Natural killer cell (primary cell): ENCODE measurements around the gene THRAP3. TPM values are rescaled to one million over a fixed set of nuclear protein-coding genes. Genes with fewer than 3 reads are reported as not detected.

ENCODE experiments used
- ATAC-seq, 3 donors: fragments of 150-1000 bp in 2 of 3; fragments of 200-7000 bp in 1 of 3; cut with Tn5 transposase; 1 replicate in 1 of 3; 2 replicates in 2 of 3; pipeline ENCODE4 v1.10.0; 2021; ENCODE audit warnings: mild to moderate bottlenecking in 2 of 3, moderate library complexity in 2 of 3
- DNase-seq, 2 donors: peaks; one replicate each; pipeline versions ENCODE4 v3.0.0 to v3.0.0-alpha.2; 2013 to 2021; ENCODE audit warnings: mixed read lengths in 1 of 2
- H3K27ac ChIP-seq: one replicate; pipeline ENCODE4 v1.5.1; 2013; ENCODE audit warnings: mild to moderate bottlenecking, low read length
- H3K27me3 ChIP-seq: one replicate; pipeline ENCODE4 v1.6.1; 2013; ENCODE audit warnings: low read length; ENCODE audit not compliant: control insufficient read depth, insufficient read depth
- H3K36me3 ChIP-seq: one replicate; pipeline ENCODE4 v1.6.1; 2013; ENCODE audit warnings: low read length; ENCODE audit not compliant: control insufficient read depth, insufficient read depth
- H3K4me1 ChIP-seq: one replicate; pipeline ENCODE4 v1.6.1; 2013; ENCODE audit warnings: low read length; ENCODE audit not compliant: control insufficient read depth, insufficient read depth
- H3K4me3 ChIP-seq: one replicate; pipeline ENCODE4 v1.5.1; 2013; ENCODE audit warnings: low read length
- H3K9me3 ChIP-seq: one replicate; pipeline ENCODE4 v1.6.1; 2013; ENCODE audit warnings: low read length; ENCODE audit not compliant: control insufficient read depth, insufficient read depth
- H3K27ac Mint-ChIP-seq, 2 donors: one replicate each; pipeline ENCODE4 v1.8.0; 2022; ENCODE audit warnings: mild to moderate bottlenecking in 2 of 2, mixed read lengths in 2 of 2, moderate library complexity in 1 of 2
- H3K27me3 Mint-ChIP-seq, 2 donors: one replicate each; pipeline ENCODE4 v1.8.0; 2022; ENCODE audit warnings: low read depth in 2 of 2, mixed read lengths in 2 of 2
- H3K36me3 Mint-ChIP-seq: one replicate; pipeline ENCODE4 v1.8.0; 2022; ENCODE audit warnings: mixed read lengths
- H3K4me1 Mint-ChIP-seq, 2 donors: one replicate each; pipeline ENCODE4 v1.8.0; 2022; ENCODE audit warnings: mixed read lengths in 2 of 2
- H3K4me3 Mint-ChIP-seq: one replicate; pipeline ENCODE4 v1.8.0; 2022; ENCODE audit warnings: mild to moderate bottlenecking, moderate library complexity, mixed read lengths
- H3K9me3 Mint-ChIP-seq, 2 donors: one replicate each; pipeline ENCODE4 v1.8.0; 2022; ENCODE audit warnings: mixed read lengths in 2 of 2
- CTCF ChIP-seq: fragments of 200-600 bp; IDR thresholded peaks from one replicate; pipeline ENCODE4 v1.8.0; 2022; ENCODE audit warnings: antibody characterized with exemption
- WGBS: methylation state at CpG from one replicate; pipeline ENCODE4 v1.1.7; 2013; ENCODE audit warnings: missing lambda C conversion rate; ENCODE audit not compliant: insufficient coverage; 5-methylcytosine and 5-hydroxymethylcytosine counted together
- intact Hi-C: fragments of 100-400 bp; cut with micrococcal nuclease; formaldehyde crosslinking; loops from one replicate; pipeline ENCODE4 v1.14.2; 2022
- total RNA-seq, 4 donors: library from RNA; stranded (reverse); fragments of 120-200 nt in 1 of 4; gene quantifications; one replicate each; pipeline versions ENCODE4 v1.2.3 to v1.2.4, GENCODE V29; 2013 to 2022

The THRAP3 gene
- total RNA-seq, 3 donors from 2014 or later (not counting 1 experiment from before 2014, with no cell fraction given), result 88.6 to 110 (median 97.4) TPM

- Mint-ChIP-seq H3K4me1 (no peaks in the 10 kb centered on the region), H3K4me3 (no peak overlapping the region), H3K9me3 (no peaks in the 10 kb centered on the region), H3K27me3 (no peaks in the 10 kb centered on the region), H3K27ac (no peak overlapping the region), H3K36me3 (no peaks in the 10 kb centered on the region)
- 89% methylated on average over 3 of the region's 3 CpGs for WGBS
- no peaks in the 10 kb centered on the region for H3K9me3 ChIP-seq
- H3K27me3 ChIP-seq, result no peaks in the 10 kb centered on the region
- no peaks in the 10 kb centered on the region for H3K36me3 ChIP-seq
- H3K27ac ChIP-seq, result no peak overlapping the region
- intact Hi-C loops, result no loop called here
- no peaks in the 10 kb centered on the region for H3K4me1 ChIP-seq
- H3K4me3 ChIP-seq, result no peak overlapping the region
- TF ChIP-seq CTCF, result no peak
- DNase-seq (no peak), ATAC-seq (no peak)
Observed at GRCh38 chr1:36206323-36206858, 17.9 kb upstream of the THRAP3 start.

- Histone ChIP-seq H3K9me3 (no peaks in the 10 kb centered on the region), H3K27me3 (no peaks in the 10 kb centered on the region), H3K4me1 (no peaks in the 10 kb centered on the region), H3K4me3 (no peak overlapping the region), H3K27ac (no peak overlapping the region), H3K36me3 (no peaks in the 10 kb centered on the region)
- TF ChIP-seq CTCF, result no peak
- ATAC-seq (no peak), DNase-seq (no peak)
- Mint-ChIP-seq H3K4me1 (no peaks in the 10 kb centered on the region), H3K27me3 (no peaks in the 10 kb centered on the region), H3K36me3 (no peaks in the 10 kb centered on the region), H3K27ac (no peak overlapping the region), H3K4me3 (no peak overlapping the region), H3K9me3 (no peaks in the 10 kb centered on the region)
- WGBS, result 77% methylated on average over 6 of the region's 6 CpGs
- intact Hi-C loops, result no loop called here
Observed at GRCh38 chr1:36207339-36207738, 16.9 kb upstream of the THRAP3 start.

GRCh38 chr1:36208978-36209703 is 15.1 kb upstream of the THRAP3 start:
- intact Hi-C loops, result no loop called here
- 80% methylated on average over 6 of the region's 6 CpGs for WGBS
- Histone ChIP-seq H3K27me3 (no peaks in the 10 kb centered on the region), H3K27ac (no peak overlapping the region), H3K9me3 (no peaks in the 10 kb centered on the region), H3K36me3 (no peaks in the 10 kb centered on the region), H3K4me3 (no peak overlapping the region), H3K4me1 (no peaks in the 10 kb centered on the region)
- peaks cover 0 to 5% of the 10 kb centered on the region in 2 donors for H3K4me1 Mint-ChIP-seq
- H3K27me3 Mint-ChIP-seq, result no peaks in the 10 kb centered on the region
- no peaks in the 10 kb centered on the region for H3K36me3 Mint-ChIP-seq
- no peak overlapping the region for H3K4me3 Mint-ChIP-seq
- no peak overlapping the region for H3K27ac Mint-ChIP-seq
- ATAC-seq (no peak), DNase-seq (no peak)
- H3K9me3 Mint-ChIP-seq, result no peaks in the 10 kb centered on the region
- TF ChIP-seq CTCF, result no peak

- ATAC-seq (no peak), DNase-seq (no peak)
- no peaks in the 10 kb centered on the region for H3K36me3 ChIP-seq
- no peaks in the 10 kb centered on the region for H3K4me1 ChIP-seq
- Mint-ChIP-seq H3K27ac (no peak overlapping the region), H3K9me3 (no peaks in the 10 kb centered on the region), H3K4me1 (peaks cover 0 to 5% of the 10 kb centered on the region in 2 donors), H3K4me3 (no peak overlapping the region), H3K36me3 (no peaks in the 10 kb centered on the region), H3K27me3 (no peaks in the 10 kb centered on the region)
- H3K9me3 ChIP-seq, result no peaks in the 10 kb centered on the region
- intact Hi-C loops, result no loop called here
- no peaks in the 10 kb centered on the region for H3K27me3 ChIP-seq
- no peak for TF ChIP-seq CTCF
- no peak overlapping the region for H3K27ac ChIP-seq
- no peak overlapping the region for H3K4me3 ChIP-seq
- WGBS, result 94% methylated on average over 3 of the region's 3 CpGs
Observed at GRCh38 chr1:36211307-36211706, 12.9 kb upstream of the THRAP3 start.
